H1 (cell line): ENCODE measurements around the gene HOXD4. TPM values are rescaled to one million over a fixed set of nuclear protein-coding genes. Genes with fewer than 3 reads are reported as not detected.

Experiments used
- CTCF ChIA-PET: fragments of 300-600 bp; sonication (Branson Sonifier 250); formaldehyde crosslinking; loops from one replicate; lab custom pipeline; 2021; ENCODE audit not compliant: partially characterized antibody; lab: Charles Lee
- POLR2A ChIA-PET: fragments of 300-600 bp; sonication (Branson Sonifier 250); formaldehyde crosslinking; loops from one replicate; lab custom pipeline; 2021; ENCODE audit warnings: inconsistent platforms; ENCODE audit not compliant: partially characterized antibody; lab: Charles Lee
- DNase-seq, 2 experiments: peaks; one replicate each; pipeline versions ENCODE4 v3.0.0 to v3.0.0-alpha.2; 2010 to 2022; ENCODE audit warnings: low spot score in 2 of 2, low read depth in 1 of 2, mixed read lengths in 1 of 2
- FAIRE-seq: peaks from 2 replicates; lab custom pipeline; 2011; peaks lifted over from hg19 to GRCh38; lab: Jason Lieb, UNC
- H2AFZ ChIP-seq: 2 replicates; pipeline ENCODE4 v1.8.1; 2012; ENCODE audit warnings: low read length, inconsistent platforms
- H2AK5ac ChIP-seq: 2 replicates; pipeline ENCODE4 v1.6.1; 2013; ENCODE audit warnings: low read depth, low read length
- H2BK120ac ChIP-seq: replicated peaks from 2 replicates; pipeline ENCODE3; 2013; ENCODE audit warnings: low read depth, low read length, inconsistent platforms
- H2BK12ac ChIP-seq: 2 replicates; pipeline ENCODE4 v1.6.1; 2013; ENCODE audit warnings: low read depth, low read length
- H2BK15ac ChIP-seq: 2 replicates; pipeline ENCODE4 v1.6.1; 2013; ENCODE audit warnings: low read length
- H2BK20ac ChIP-seq: 2 replicates; pipeline ENCODE4 v1.6.1; 2013; ENCODE audit warnings: low read length
- H2BK5ac ChIP-seq: 2 replicates; pipeline ENCODE4 v1.6.1; 2013; ENCODE audit warnings: low read depth, low read length
- H3K14ac ChIP-seq: 2 replicates; pipeline ENCODE4 v1.6.1; 2013; ENCODE audit warnings: inconsistent platforms; ENCODE audit not compliant: insufficient read length
- H3K18ac ChIP-seq: 2 replicates; pipeline ENCODE4 v1.6.1; 2013; ENCODE audit warnings: low read length; ENCODE audit errors: extremely low read depth
- H3K23ac ChIP-seq: 2 replicates; pipeline ENCODE4 v1.6.1; 2013; ENCODE audit warnings: inconsistent platforms; ENCODE audit not compliant: insufficient read length
- H3K23me2 ChIP-seq: 2 replicates; pipeline ENCODE4 v1.6.1; 2013; ENCODE audit warnings: low read depth, low read length
- H3K27ac ChIP-seq: 2 replicates; pipeline ENCODE4 v1.6.1; 2011; ENCODE audit warnings: low read depth, low read length, inconsistent platforms
- H3K27me3 ChIP-seq, 4 experiments: replicated peaks in 1 of 4; 1 replicate in 1 of 4; 2 replicates in 3 of 4; pipeline versions ENCODE4 v1.6.1 to v1.8.1; 2011 to 2013; ENCODE audit warnings: low read length in 3 of 4, mild to moderate bottlenecking in 3 of 4, inconsistent platforms in 2 of 4, mixed read lengths in 2 of 4, moderate library complexity in 1 of 4; ENCODE audit not compliant: control insufficient read depth in 3 of 4, insufficient read depth in 3 of 4; ENCODE audit errors: extremely low read depth in 1 of 4
- H3K36me3 ChIP-seq, 4 experiments: 2 replicates each; pipeline versions ENCODE4 v1.6.1 to v1.8.1; 2011 to 2013; ENCODE audit warnings: mild to moderate bottlenecking in 4 of 4, low read length in 3 of 4, moderate library complexity in 2 of 4, control low read depth in 1 of 4, inconsistent platforms in 1 of 4; ENCODE audit not compliant: insufficient read depth in 4 of 4, control insufficient read depth in 2 of 4
- H3K4ac ChIP-seq: replicated peaks from 2 replicates; pipeline ENCODE3; 2013; ENCODE audit warnings: low read length, low read depth, mixed read lengths, inconsistent platforms; ENCODE audit not compliant: insufficient read length
- H3K4me1 ChIP-seq, 4 experiments: replicated peaks in 1 of 4; 1 replicate in 1 of 4; 2 replicates in 3 of 4; pipeline versions ENCODE4 v1.6.1 to v1.8.1; 2011 to 2013; ENCODE audit warnings: low read length in 3 of 4, inconsistent platforms in 2 of 4, mixed read lengths in 1 of 4; ENCODE audit not compliant: insufficient read depth in 4 of 4, control insufficient read depth in 3 of 4
- H3K4me2 ChIP-seq, 2 experiments: 2 replicates each; pipeline versions ENCODE4 v1.6.1 to v1.8.1; 2011 to 2013; ENCODE audit warnings: low read depth in 2 of 2, low read length in 2 of 2, control low read depth in 1 of 2, inconsistent platforms in 1 of 2, mild to moderate bottlenecking in 1 of 2; ENCODE audit not compliant: insufficient read depth in 1 of 2
- H3K4me3 ChIP-seq, 4 experiments: fragments of 200-600, 300-600 bp in 1 of 4; sonication (generic), shearing (Covaris generic), sonication (Bioruptor Twin) in 1 of 4; 2 replicates each; pipeline versions ENCODE4 v1.5.1 to v1.8.1; 2011 to 2016; ENCODE audit warnings: low read length in 4 of 4, low read depth in 3 of 4, control low read depth in 2 of 4, inconsistent platforms in 2 of 4, mild to moderate bottlenecking in 2 of 4, mixed read lengths in 1 of 4, moderate library complexity in 1 of 4; ENCODE audit not compliant: insufficient read depth in 2 of 4; ENCODE audit errors: extremely low read depth in 1 of 4
- H3K56ac ChIP-seq: replicated peaks from 2 replicates; pipeline ENCODE3; 2013; ENCODE audit warnings: low read depth, mild to moderate bottlenecking, mixed read lengths, low read length, inconsistent platforms; ENCODE audit not compliant: insufficient read length
- H3K79me1 ChIP-seq: 2 replicates; pipeline ENCODE4 v1.6.1; 2013; ENCODE audit warnings: low read depth, low read length, control low read depth
- H3K79me2 ChIP-seq, 2 experiments: 2 replicates each; pipeline versions ENCODE4 v1.6.1 to v1.8.1; 2012 to 2013; ENCODE audit warnings: low read length in 2 of 2, mild to moderate bottlenecking in 2 of 2, inconsistent platforms in 1 of 2; ENCODE audit not compliant: insufficient read depth in 2 of 2, control insufficient read depth in 1 of 2
- H3K9ac ChIP-seq, 4 experiments: replicated peaks in 1 of 4; 1 replicate in 1 of 4; 2 replicates in 3 of 4; pipeline versions ENCODE4 v1.6.1 to v1.8.1; 2011 to 2013; ENCODE audit warnings: low read depth in 3 of 4, low read length in 3 of 4, control low read depth in 2 of 4, mild to moderate bottlenecking in 2 of 4, moderate library complexity in 2 of 4, inconsistent platforms in 1 of 4; ENCODE audit errors: extremely low read depth in 1 of 4
- H3K9me3 ChIP-seq, 2 experiments: 2 replicates each; pipeline versions ENCODE4 v1.6.1 to v1.8.1; 2012 to 2013; ENCODE audit warnings: mild to moderate bottlenecking in 2 of 2, moderate library complexity in 2 of 2, control low read depth in 1 of 2, inconsistent platforms in 1 of 2, low read depth in 1 of 2, low read length in 1 of 2, mixed read lengths in 1 of 2; ENCODE audit not compliant: insufficient read depth in 2 of 2
- H4K20me1 ChIP-seq, 2 experiments: replicated peaks in 1 of 2; 2 replicates each; pipeline versions ENCODE3 to v1.8.1; 2011 to 2013; ENCODE audit warnings: inconsistent platforms in 2 of 2, low read length in 2 of 2, mild to moderate bottlenecking in 1 of 2; ENCODE audit not compliant: insufficient read depth in 2 of 2, control insufficient read depth in 1 of 2
- H4K5ac ChIP-seq: 2 replicates; pipeline ENCODE4 v1.6.1; 2013; ENCODE audit warnings: low read length, low read depth, mixed read lengths, inconsistent platforms; ENCODE audit not compliant: insufficient read length
- H4K8ac ChIP-seq: 2 replicates; pipeline ENCODE4 v1.8.0; 2013; ENCODE audit warnings: mild to moderate bottlenecking, moderate library complexity, low read length, inconsistent platforms; ENCODE audit not compliant: insufficient read depth; ENCODE audit errors: extremely low read depth
- H4K91ac ChIP-seq: replicated peaks from 2 replicates; pipeline ENCODE3; 2013; ENCODE audit warnings: low read length, mixed read lengths, inconsistent platforms; ENCODE audit not compliant: insufficient read length
- ASH2L ChIP-seq: fragments of 200-600, 300-600 bp; sonication (generic); IDR thresholded peaks from one replicate; pipeline ENCODE4 v1.7.1; 2017; ENCODE audit warnings: low read length
- CHD1 ChIP-seq: IDR thresholded peaks from 2 replicates; pipeline ENCODE4 v1.6.1; 2012; ENCODE audit warnings: low read depth, low read length, improper control_type of control experiment
- CREB1 ChIP-seq: IDR thresholded peaks from 2 replicates; pipeline ENCODE4 v1.6.1; 2012; ENCODE audit warnings: inconsistent platforms
- EZH2 ChIP-seq: fragments of 200-600 bp; sonication (generic); IDR thresholded peaks from 2 replicates; pipeline ENCODE4 v1.7.1; 2012; ENCODE audit warnings: low read depth, mild to moderate bottlenecking, moderate library complexity, low read length, inconsistent platforms; ENCODE audit not compliant: severe bottlenecking
- GABPA ChIP-seq: IDR thresholded peaks from 2 replicates; pipeline ENCODE4 v1.6.1; 2011; ENCODE audit warnings: mild to moderate bottlenecking, low read length, moderate library complexity, borderline replicate concordance; ENCODE audit not compliant: insufficient read depth
- KDM4A ChIP-seq: IDR thresholded peaks from one replicate; pipeline ENCODE4 v1.7.1; 2012; ENCODE audit warnings: low read depth, mild to moderate bottlenecking, moderate library complexity, low read length, inconsistent platforms; ENCODE audit not compliant: severe bottlenecking
- RNF2 ChIP-seq: fragments of 200-900, 300-1000 bp; sonication (generic); IDR thresholded peaks from 2 replicates; pipeline ENCODE4 v1.7.1; 2016; ENCODE audit warnings: borderline replicate concordance, low read depth, mild to moderate bottlenecking, antibody characterized with exemption, low read length; ENCODE audit not compliant: poor library complexity, severe bottlenecking; ENCODE audit errors: missing control alignments
- SP2 ChIP-seq: IDR thresholded peaks from 2 replicates; pipeline ENCODE4 v1.6.1; 2012; ENCODE audit warnings: mild to moderate bottlenecking, low read length, inconsistent platforms
- SUZ12 ChIP-seq: fragments of 200-600 bp; sonication (generic); IDR thresholded peaks from 2 replicates; pipeline ENCODE4 v1.6.1; 2012; ENCODE audit warnings: mild to moderate bottlenecking, inconsistent platforms, low read length, moderate library complexity, mixed read lengths
- WGBS, 2 experiments: shearing (Covaris generic) in 1 of 2; methylation state at CpG; one replicate each; pipeline versions ENCODE4 v1.1.6 to v1.1.7; 2013 to 2015; ENCODE audit warnings: low lambda C conversion rate in 2 of 2, mixed read lengths in 2 of 2, inconsistent platforms in 1 of 2, low coverage in 1 of 2, missing lambda C conversion rate in 1 of 2; ENCODE audit not compliant: insufficient replicate concordance in 2 of 2, insufficient coverage in 1 of 2, insufficient read length in 1 of 2; ENCODE audit errors: extremely low coverage in 1 of 2, missing lambda C conversion rate in 1 of 2; 5-methylcytosine and 5-hydroxymethylcytosine counted together
- polyA plus RNA-seq, 7 experiments: library from polyadenylated mRNA; depleted of rRNA in 3 of 7; stranded (reverse) in 5 of 7; unstranded in 2 of 7; fragments of >200 nt in 5 of 7; fragments of 200-250 nt in 2 of 7; gene quantifications; 1 replicate in 5 of 7; 2 replicates in 1 of 7; 4 replicates in 1 of 7; pipeline versions ENCODE4 v1.2.1 to v1.2.3, GENCODE V29; 2011 to 2013; ENCODE audit warnings: missing spikeins in 2 of 7, mixed read lengths in 2 of 7
- total RNA-seq: library from RNA; stranded (reverse); fragmentation: NEBNext Ultra II Directional; extraction: Animal tissue kit (Norgen Biotek cat#: 25700); gene quantifications from 2 replicates; pipeline ENCODE4 v1.2.1, GENCODE V29; 2021
- TF ChIP-seq, protein P1 (sequence below): IDR thresholded peaks from 2 replicates; pipeline ENCODE4 v1.6.1; 2012; ENCODE audit warnings: inconsistent platforms
- TF ChIP-seq, protein P2 (sequence below): IDR thresholded peaks from 2 replicates; pipeline ENCODE4 v1.6.1; 2012; ENCODE audit warnings: inconsistent platforms

HOXD4 gene
- total and polyA plus RNA-seq, 2 of the 8 experiments (the other 6 are each of a cell fraction or from before 2014, with no cell fraction given) = not detected

DNA sequence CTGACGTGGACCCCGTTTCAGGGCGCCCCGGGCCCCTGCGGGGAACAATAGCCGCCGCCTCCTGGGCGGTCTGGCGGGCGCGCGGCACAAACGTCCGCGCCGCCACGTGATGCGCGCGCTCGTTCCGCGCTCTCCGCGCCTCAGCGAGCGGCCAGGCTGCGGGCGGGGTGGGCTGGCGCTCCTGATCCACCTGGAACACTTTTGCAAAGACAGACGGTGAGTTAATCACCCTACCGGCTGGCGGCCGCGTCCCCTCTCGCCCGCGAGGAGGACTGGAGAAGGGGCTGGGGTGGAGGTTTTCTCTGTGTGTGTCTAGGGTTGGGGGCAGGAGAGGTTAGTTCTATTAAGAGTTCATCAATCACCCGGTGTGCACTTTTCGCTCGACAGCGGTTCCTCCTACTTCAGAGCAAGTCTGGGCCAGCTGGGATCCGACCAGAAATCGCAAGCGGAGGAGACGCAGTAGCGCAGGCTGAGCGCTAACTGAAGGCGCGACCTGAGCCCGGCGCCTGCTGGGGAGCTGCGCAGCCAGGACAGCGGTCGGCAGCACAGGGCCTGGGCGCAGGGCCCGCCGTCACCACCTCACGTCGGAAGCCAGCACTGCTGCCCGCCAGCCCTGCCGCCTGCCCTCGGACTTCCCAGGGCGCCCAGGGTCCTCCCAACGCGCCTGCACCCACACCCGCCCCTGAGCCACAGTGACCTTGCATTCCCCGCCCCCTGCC lies 26.8 kb downstream of the HOXD4 start:
- H3K4me2 ChIP-seq = peak overlapping the region; percentile 73
- no peak overlapping the region for H3K14ac ChIP-seq
- no peaks in the 10 kb centered on the region for H3K9me3 ChIP-seq
- H4K8ac ChIP-seq = no peak overlapping the region
- no peaks in the 10 kb centered on the region for H3K36me3 ChIP-seq
- H3K23me2 ChIP-seq = peaks cover 6% of the 10 kb centered on the region; the same call in 1 of the 2 replicates
- peak in 1 of 2 experiments; percentile 74 for DNase-seq
- H4K5ac ChIP-seq = no peak overlapping the region
- POLR2A ChIA-PET = interaction anchor here (0.6 to 1.0 kb wide), 3 partner anchors 10 to 1579 kb away, joined by 3 read pairs; partner anchors contain the start of gene HOXD1
- H2BK15ac ChIP-seq = no peak overlapping the region
- H4K20me1 ChIP-seq = peaks cover 8 to 25% of the 10 kb centered on the region in 2 experiments
- WGBS, 2 experiments = 2% methylated on average over 60 of the region's 68 CpGs; no CpG with 5 or more reads in 1 of the 2 experiments
- H2BK20ac ChIP-seq = no peak overlapping the region
- no peak overlapping the region for H3K27ac ChIP-seq
- no peak overlapping the region for H4K91ac ChIP-seq
- no peak overlapping the region for H2BK120ac ChIP-seq
- no peak overlapping the region for H3K9ac ChIP-seq
- no peak overlapping the region for H3K56ac ChIP-seq
- H3K79me1 ChIP-seq = no peaks in the 10 kb centered on the region
- no peaks in the 10 kb centered on the region for H3K79me2 ChIP-seq
- no peak overlapping the region for H3K23ac ChIP-seq
- CTCF ChIA-PET = interaction anchor here (0.9 to 7.5 kb wide), 9 partner anchors 9 to 378 kb away, joined by 3 to 60 read pairs (median 7); partner anchors contain the start of gene HOXD1
- H3K27me3 ChIP-seq = peaks cover 92 to 99% (median 97%) of the 10 kb centered on the region in 4 experiments
- H3K4me1 ChIP-seq = peaks cover 3 to 17% (median 7%) of the 10 kb centered on the region in 4 experiments
- H3K4me3 ChIP-seq = peak overlapping the region; percentile 24 to 56 (median 34); a peak in 6 of 8 replicates
- H3K18ac ChIP-seq = no peak overlapping the region
- FAIRE-seq = no peak
- no peak overlapping the region for H2AK5ac ChIP-seq
- H3K4ac ChIP-seq = no peak overlapping the region
- no peak overlapping the region for H2BK5ac ChIP-seq
- H2BK12ac ChIP-seq = no peak overlapping the region
- peak overlapping the region; percentile 0; the same call in 1 of the 2 replicates for H2AFZ ChIP-seq
- TF ChIP-seq KDM4A (peak; percentile 89), GABPA (no peak), EZH2 (peak; percentile 92), SP2 (no peak), ASH2L (peak; percentile 35), CREB1 (peak; percentile 31; the same call in 1 of the 2 replicates), RNF2 (peak; percentile 46), CHD1 (no peak), SUZ12 (peak; percentile 97)
- TF ChIP-seq, protein P1, sequence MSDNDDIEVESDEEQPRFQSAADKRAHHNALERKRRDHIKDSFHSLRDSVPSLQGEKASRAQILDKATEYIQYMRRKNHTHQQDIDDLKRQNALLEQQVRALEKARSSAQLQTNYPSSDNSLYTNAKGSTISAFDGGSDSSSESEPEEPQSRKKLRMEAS = peak; percentile 78
- TF ChIP-seq, protein P2, sequence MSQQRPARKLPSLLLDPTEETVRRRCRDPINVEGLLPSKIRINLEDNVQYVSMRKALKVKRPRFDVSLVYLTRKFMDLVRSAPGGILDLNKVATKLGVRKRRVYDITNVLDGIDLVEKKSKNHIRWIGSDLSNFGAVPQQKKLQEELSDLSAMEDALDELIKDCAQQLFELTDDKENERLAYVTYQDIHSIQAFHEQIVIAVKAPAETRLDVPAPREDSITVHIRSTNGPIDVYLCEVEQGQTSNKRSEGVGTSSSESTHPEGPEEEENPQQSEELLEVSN = peak; percentile 75
